HG03378 (cell line): ENCODE data around the gene SAFB2.

Experiments
- ATAC-seq: cut with Tn5 transposase; IDR thresholded peaks from one replicate; pipeline ENCODE4 v1.9.1; 2021; ENCODE audit warnings: mild to moderate bottlenecking, moderate library complexity; ENCODE audit not compliant: unreplicated experiment

The SAFB2 gene

DNA sequence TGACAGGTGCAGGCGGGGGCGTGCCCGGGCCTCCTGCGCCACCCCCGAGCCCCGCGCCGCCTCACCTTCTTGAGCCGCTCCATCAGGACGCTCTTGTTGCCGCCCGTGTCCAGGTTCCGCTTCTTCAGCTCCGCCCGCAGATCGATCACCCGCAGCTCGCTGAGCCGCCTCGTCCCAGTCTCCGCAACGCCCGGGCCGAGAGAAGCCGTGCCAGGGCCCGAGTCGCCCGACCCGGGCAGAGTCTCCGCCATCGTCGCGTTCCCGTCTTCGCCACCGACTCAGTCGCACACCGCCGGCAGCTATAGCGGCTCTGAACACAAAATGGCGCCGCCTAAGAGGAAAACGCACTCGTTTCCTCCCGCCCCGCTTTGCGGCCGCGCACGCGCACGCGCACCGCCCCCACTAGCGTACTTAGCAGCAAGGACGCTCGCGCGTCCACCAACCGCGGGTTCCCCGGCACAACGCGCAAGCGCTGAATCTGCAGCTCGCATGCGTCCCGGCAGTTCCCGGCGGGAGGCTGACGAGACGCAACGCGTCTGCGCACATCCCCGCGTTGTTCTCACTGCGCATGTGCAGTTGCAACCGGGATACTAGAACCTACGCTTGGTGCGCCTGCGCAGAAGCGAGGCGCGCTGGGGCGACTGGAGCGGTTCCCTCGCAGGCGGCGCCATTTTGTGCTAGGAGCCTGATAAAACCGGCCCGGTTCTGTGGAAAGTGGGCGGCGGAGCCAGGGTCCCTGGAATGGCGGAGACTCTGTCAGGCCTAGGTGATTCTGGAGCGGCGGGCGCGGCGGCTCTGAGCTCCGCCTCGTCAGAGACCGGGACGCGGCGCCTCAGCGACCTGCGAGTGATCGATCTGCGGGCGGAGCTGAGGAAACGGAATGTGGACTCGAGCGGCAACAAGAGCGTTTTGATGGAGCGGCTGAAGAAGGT is at the start of gene SAFB2, which contains the start of gene SAFB:
Gene SAFB2 (minus strand): TSS at position 312 of the 932 bp plus-strand sequence. CDS start 61 bp downstream, at position 251.
Gene SAFB (plus strand): TSS at position 619 of the 932 bp plus-strand sequence. CDS start 123 bp downstream, at position 742.
- peak; percentile 81 for ATAC-seq

DNA sequence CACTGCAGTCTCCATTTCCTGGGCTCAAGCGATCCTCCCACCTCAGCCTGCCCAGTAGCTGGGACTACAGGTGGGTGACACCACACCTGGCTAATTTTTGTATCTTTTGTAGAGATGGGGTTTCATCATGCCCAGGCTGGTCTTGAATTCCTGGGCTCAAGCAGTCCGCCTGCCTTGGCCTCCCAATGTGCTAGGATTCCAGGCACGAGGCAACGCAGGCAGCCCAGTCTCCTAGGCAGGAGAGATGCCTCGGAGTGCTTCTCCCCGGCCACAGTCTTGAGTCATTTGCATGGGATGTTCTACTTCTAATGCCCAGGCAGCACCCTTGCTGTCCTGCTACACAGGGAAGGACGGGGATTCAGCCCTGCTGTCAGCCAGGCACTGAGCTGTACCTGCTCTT is 49.0 kb upstream of the SAFB2 start:
- no peak for ATAC-seq

- no peak for ATAC-seq
Measured at GRCh38 chr19:5669212-5669611, 46.6 kb upstream of the SAFB2 start.

DNA sequence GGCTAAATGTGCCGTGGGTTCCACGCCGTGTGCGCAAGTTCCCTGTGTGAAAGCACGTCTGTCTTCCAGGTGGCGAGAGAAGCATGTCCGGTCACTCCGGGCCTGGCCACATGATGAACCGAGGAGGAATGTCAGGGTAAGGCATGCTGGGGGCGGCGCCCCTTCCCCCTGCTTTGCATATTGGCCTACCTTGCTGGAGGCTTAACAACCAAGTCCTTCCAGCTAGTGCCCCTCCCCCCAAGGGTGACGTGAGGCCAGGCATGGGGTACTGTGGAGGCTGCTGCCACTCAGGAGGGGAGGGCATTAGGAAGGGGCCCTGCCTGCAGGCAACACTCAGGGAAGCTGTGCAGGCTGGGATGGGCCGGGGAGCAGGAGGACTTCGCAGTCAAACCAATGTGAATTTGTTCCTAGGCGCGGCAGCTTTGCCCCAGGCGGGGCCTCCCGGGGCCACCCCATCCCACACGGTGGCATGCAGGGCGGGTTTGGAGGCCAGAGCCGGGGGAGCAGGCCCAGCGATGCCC is 45.2 kb upstream of the SAFB2 start:
- no peak for ATAC-seq

DNA sequence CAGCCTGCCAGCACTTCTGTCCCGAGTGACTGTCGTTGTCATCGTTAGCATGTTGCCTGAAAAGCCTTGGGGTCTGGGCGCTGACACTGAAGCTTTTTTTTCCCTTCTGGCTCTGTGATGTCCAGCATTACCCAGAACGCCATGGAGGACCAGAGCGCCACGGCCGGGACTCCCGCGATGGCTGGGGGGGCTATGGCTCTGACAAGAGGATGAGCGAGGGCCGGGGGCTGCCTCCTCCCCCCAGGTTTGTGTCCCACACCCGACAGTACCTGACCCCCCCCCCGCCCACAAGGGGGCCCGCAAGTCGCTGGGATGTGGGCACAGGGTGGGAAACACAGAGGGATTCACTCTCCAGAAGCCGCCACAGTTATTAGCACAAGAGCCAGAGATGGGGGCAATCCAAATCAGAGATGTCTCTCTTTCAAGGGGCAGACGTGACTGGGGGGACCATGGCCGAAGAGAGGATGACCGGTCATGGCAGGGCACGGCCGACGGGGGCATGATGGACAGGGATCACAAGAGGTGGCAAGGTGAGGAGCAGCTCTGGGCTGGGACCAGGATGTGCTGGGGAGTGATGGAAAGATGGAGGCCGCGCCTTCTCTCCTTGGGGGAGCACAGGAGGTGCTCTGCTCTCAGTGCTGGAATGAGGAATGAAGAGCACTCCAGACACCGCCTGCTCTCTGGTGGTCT is 44.5 kb upstream of the SAFB2 start:
- ATAC-seq: no peak

- ATAC-seq: no peak
Measured at GRCh38 chr19:5665781-5666513, 43.4 kb upstream of the SAFB2 start.

DNA sequence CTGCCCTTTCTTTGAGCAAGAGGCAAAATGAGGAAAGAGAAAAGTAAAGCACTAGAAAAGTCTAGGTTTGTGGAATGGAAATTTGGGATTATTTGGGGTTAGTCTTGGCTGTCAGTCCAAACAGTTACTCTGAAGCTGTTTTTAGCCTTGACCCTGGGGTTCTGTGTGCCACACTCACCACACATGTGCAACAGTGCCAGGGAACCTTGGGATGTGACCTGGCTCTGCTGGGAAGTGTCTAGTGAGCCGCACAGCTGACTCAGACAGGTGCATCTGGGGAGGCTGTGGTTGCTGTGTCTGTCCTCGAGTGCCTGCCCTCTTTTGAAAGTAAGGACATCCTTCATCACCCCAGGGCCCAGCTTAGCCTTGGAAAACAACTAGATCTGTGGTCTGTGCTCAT is 41.9 kb upstream of the SAFB2 start:
- ATAC-seq: no peak

DNA sequence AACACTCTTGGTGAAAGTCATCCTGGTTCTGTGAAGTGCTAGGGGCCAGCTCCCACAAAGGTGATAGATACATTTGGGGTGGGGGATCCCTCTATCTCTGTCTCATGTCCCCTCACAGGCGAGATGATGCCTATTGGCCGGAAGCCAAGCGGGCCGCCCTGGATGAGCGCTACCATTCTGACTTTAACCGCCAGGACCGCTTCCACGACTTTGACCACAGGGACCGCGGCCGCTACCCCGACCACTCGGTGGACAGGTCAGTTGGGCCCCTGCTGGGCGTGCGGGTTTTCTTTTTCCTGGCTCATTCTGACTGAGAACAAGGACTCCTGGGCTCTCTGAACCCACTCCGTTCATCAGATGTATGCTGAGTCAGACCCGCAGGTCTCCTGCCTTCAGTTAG is 41.3 kb upstream of the SAFB2 start:
- no peak for ATAC-seq

DNA sequence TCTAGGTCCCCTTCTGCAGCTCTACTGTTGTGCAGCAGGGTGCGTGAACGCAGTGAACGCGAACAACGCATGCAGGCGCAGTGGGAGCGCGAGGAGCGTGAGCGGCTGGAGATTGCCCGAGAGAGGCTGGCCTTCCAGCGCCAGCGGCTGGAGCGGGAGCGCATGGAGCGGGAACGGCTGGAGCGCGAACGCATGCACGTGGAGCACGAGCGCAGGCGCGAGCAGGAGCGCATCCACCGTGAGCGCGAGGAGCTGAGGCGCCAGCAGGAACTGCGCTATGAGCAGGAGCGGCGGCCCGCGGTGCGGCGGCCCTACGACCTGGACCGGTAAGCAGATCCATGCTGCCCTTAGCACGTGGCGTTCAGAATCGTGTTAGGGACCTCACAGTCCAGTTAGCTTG is 38.9 kb upstream of the SAFB2 start:
- no peak for ATAC-seq

DNA sequence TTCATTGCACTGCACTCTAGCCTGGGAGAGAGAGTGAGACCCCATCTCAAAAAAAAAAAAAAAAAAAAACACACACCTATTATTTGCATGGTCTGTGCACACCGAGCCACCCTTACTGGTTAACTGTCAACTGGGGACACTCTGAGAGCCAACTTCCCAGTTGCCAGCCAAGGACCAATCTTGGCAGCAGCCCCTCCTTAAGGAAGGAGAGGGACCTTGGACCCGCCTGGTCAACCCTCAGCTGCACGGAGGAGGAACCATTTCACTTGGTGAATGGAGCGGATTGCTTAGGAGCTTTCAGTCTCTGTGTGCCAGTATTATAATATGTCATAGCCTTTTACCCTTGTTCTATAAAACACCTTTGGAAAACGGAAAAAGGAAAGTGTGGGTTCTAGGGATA is 32.8 kb upstream of the SAFB2 start:
- no peak for ATAC-seq

GRCh38 chr19:5654931-5655330 is 32.4 kb upstream of the SAFB2 start:
- ATAC-seq: no peak

GRCh38 chr19:5652261-5652660 is 29.7 kb upstream of the SAFB2 start:
- no peak for ATAC-seq

DNA sequence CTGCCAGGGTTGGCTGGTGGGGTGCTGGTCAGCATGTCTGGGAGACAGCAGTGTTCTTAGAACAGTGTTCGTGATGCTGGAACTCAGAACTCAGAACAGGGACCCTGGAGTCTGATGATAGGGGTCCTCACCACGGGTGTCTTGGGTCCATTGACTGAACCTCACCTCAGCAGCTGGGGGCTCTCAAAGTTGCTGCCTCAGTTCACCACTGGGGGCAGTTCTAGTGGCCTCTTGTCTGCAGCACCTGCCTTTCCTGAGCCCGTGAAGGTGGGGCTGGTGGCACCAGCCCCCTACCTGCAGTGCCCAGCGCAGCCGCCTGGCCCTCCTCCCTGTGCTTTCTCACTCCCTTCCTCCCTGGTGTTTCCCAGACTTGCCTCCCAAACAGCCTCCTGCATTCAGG is 28.8 kb upstream of the SAFB2 start:
- no peak for ATAC-seq

DNA sequence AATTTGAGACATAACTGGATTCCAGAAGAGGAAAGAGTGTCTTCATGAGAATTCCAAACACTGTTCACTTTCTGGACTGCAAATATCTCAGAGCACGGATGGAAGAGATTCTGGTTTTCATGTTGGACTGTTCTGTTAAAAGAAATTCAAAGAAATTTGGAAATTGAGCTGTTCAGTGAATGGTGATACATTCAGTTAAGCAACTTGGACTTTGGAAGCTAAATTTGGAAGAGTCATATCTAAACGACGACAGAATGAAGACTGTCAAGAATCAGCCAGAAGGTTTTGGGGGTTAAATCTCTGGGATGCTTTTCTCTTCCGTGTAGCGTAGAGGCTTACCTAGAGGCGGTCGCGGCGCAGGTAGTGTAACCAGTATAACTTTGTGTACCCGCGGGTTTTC is 25.9 kb upstream of the SAFB2 start:
- ATAC-seq: no peak

- ATAC-seq: no peak
Measured at GRCh38 chr19:5646703-5647102, 24.1 kb upstream of the SAFB2 start.

DNA sequence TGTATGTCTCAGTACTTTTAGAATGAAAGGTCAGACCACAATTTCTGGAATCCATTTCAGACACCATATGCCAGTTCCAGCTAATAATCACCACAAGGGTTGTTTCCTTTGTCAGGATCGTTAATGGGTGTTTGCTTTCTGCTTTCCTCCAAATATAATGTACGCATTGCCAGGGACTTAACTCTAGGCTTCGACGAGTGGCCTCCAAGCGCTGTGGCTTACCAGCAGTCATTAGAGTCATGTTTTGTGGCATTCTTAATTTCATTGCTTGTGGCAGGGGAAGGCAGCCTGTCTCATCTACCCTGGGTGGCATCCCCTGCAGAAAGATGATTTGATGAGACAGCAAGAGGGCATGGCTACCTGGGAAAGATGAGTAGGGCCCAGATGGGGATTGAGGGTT is 22.8 kb upstream of the SAFB2 start:
- no peak for ATAC-seq

DNA sequence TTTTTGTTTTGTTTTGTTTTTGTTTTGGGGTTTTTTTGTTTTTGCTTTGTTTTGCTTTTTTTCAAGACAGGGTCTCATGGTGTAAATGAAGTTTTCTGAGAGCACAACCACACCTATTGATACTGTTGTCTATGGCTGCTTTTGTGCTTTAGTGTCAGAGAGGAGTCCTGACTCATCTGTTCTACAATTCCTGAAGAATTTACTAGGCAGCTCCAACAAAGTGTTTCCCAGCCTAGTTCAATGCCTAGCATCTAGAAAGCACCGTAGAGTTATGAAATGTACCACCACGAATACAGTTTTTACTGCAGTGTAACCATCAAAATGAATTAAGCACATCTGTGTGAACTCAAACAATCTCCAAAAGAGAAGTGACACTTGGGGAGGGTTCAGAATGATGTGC is 21.5 kb upstream of the SAFB2 start:
- ATAC-seq: no peak

- ATAC-seq: no peak
Measured at GRCh38 chr19:5643060-5643459, 20.5 kb upstream of the SAFB2 start.

- ATAC-seq: no peak
Measured at GRCh38 chr19:5642204-5642603, 19.6 kb upstream of the SAFB2 start.

- no peak for ATAC-seq
Measured at GRCh38 chr19:5641171-5641570, 18.6 kb upstream of the SAFB2 start.

DNA sequence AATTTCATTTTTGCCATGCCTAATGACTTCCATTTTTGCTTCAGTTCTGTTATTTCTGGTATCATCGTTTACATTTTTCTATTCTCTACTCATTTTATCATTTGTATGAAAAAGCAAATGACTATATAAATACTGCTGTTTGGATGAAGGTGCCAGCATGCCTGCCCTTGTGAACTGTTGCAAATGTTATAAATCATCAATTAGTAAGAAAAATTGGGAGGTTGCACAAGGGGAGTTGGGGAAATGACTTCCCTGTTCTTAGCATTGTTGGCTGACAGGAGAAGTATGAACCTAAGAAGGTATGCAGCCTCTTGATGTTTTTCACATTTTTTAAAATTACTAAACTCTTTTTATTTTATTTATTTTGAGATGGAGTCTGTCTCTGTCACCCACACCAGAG is 15.4 kb upstream of the SAFB2 start:
- no peak for ATAC-seq
